Small intestine (tissue), 7 donors: ENCODE measurements around the gene PKD2L1. TPM values are rescaled to one million over a fixed set of nuclear protein-coding genes. Genes with fewer than 3 reads are reported as not detected.

Experiments
- DNase-seq, 2 donors: peaks; one replicate each; pipeline versions ENCODE4 v3.0.0 to v3.0.0-alpha.2; 2013
- FAIRE-seq: peaks from 2 replicates; lab custom pipeline; 2012; peaks lifted over from hg19 to GRCh38; lab: Jason Lieb, UNC
- H3K27ac ChIP-seq, 3 donors: one replicate each; pipeline ENCODE4 v1.5.1; 2013; ENCODE audit warnings: low read length in 2 of 3, mild to moderate bottlenecking in 2 of 3, control low read depth in 1 of 3, inconsistent platforms in 1 of 3, low read depth in 1 of 3, moderate library complexity in 1 of 3
- H3K27me3 ChIP-seq, 3 donors: one replicate each; pipeline ENCODE4 v1.6.1; 2013; ENCODE audit warnings: low read length in 3 of 3, inconsistent platforms in 1 of 3; ENCODE audit not compliant: control insufficient read depth in 3 of 3, insufficient read depth in 3 of 3
- H3K36me3 ChIP-seq, 3 donors: one replicate each; pipeline ENCODE4 v1.6.1; 2013; ENCODE audit warnings: low read length in 3 of 3, inconsistent platforms in 1 of 3, low read depth in 1 of 3, mild to moderate bottlenecking in 1 of 3, moderate library complexity in 1 of 3; ENCODE audit not compliant: control insufficient read depth in 3 of 3, insufficient read depth in 2 of 3
- H3K4me1 ChIP-seq, 3 donors: one replicate each; pipeline ENCODE4 v1.6.1; 2013; ENCODE audit warnings: low read length in 2 of 3, inconsistent platforms in 1 of 3, low read depth in 1 of 3, mild to moderate bottlenecking in 1 of 3, moderate library complexity in 1 of 3; ENCODE audit not compliant: control insufficient read depth in 3 of 3, insufficient read depth in 2 of 3
- H3K4me3 ChIP-seq, 3 donors: one replicate each; pipeline ENCODE4 v1.5.1; 2013; ENCODE audit warnings: low read length in 3 of 3, control low read depth in 1 of 3, inconsistent platforms in 1 of 3, low read depth in 1 of 3, mild to moderate bottlenecking in 1 of 3, moderate library complexity in 1 of 3
- H3K9me3 ChIP-seq, 2 donors: one replicate each; pipeline ENCODE4 v1.6.1; 2013; ENCODE audit warnings: low read depth in 1 of 2, low read length in 1 of 2; ENCODE audit not compliant: control insufficient read depth in 2 of 2, insufficient read depth in 1 of 2
- WGBS, 3 donors: extraction: QIAGEN DNeasy Blood & Tissue Kit; methylation state at CpG; one replicate each; pipeline ENCODE4 v1.1.7; 2013; 5-methylcytosine and 5-hydroxymethylcytosine counted together
- polyA plus RNA-seq, 4 donors: library from polyadenylated mRNA; stranded (reverse) in 3 of 4; unstranded in 1 of 4; fragments of 200-250 nt in 3 of 4; fragments of 120-200 nt in 1 of 4; gene quantifications; one replicate each; pipeline versions ENCODE4 v1.2.1 to v1.2.3, GENCODE V29; 2013
- donor health status: healthy with polysubstance abuse.
- donor health status: control.
- donor health status: control.
- donor health status: Bipolar disorder and iron deficiency.
- donor health status: healthy.

PKD2L1 gene
- polyA plus RNA-seq, 4 donors: 0.10 to 0.27 (median 0.19) TPM; not detected in 1

- FAIRE-seq: no peak
- 87 to 91% (median 87%) methylated on average over 3 of the region's 3 CpGs for WGBS, 3 donors
- H3K36me3 ChIP-seq: peaks cover 10 to 43% (median 17%) of the 10 kb centered on the region in 3 donors
Measured at GRCh38 chr10:100239851-100240250, 90.2 kb downstream of the PKD2L1 start.

DNA sequence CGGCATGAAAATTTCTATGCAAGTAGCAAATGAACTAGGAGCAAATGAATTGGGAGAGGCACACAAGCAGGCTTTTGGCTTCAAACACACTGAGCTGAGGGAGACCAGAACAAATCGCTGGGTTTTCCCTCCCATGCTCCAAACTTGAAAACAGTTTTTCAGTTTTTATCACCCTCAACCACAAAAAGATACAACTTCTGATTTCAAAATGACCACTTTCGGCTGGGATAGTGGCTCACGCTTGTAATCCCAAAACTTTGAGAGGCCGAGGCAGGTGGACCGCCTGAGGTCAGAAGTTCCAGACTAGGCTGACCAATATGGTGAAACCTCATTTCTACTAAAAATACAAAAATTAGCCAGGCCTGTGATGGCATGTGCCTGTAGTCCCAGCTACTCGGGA lies 91.6 kb downstream of the PKD2L1 start:
- H3K4me3 ChIP-seq: no peak overlapping the region
- H3K9me3 ChIP-seq: no peaks in the 10 kb centered on the region
- FAIRE-seq (no peak), DNase-seq (no peak)
- no peak overlapping the region for H3K27ac ChIP-seq
- 75 to 93% (median 85%) methylated on average over 7 of the region's 7 CpGs for WGBS, 3 donors
- H3K27me3 ChIP-seq: no peaks in the 10 kb centered on the region
- H3K4me1 ChIP-seq: no peaks in the 10 kb centered on the region
- peaks cover 6 to 34% (median 22%) of the 10 kb centered on the region in 3 donors for H3K36me3 ChIP-seq

More at GRCh38 chr10:100239851-100240250, 90.2 kb downstream of the PKD2L1 start:
- Histone ChIP-seq H3K27me3 (no peaks in the 10 kb centered on the region), H3K9me3 (no peaks in the 10 kb centered on the region), H3K27ac (no peak overlapping the region), H3K4me1 (no peaks in the 10 kb centered on the region), H3K4me3 (no peak overlapping the region)
- DNase-seq: no peak

Other genes with a start within 250 kb of the PKD2L1 start
- under 1 TPM in 1 of 4 donors, not detected in 3; 0.99 TPM for gene CPN1, start 248.4 kb downstream of the PKD2L1 start, polyA plus RNA-seq
- 10 to 100 TPM in 2 of 4 donors, 1 to 10 TPM in 2; 6.5 to 88.5 (median 19.0) TPM for gene ERLIN1, start 144.2 kb downstream of the PKD2L1 start, polyA plus RNA-seq
- 10 to 100 TPM; 11.9 to 18.3 (median 14.1) TPM for gene CHUK, start 100.6 kb downstream of the PKD2L1 start, polyA plus RNA-seq
- gene CWF19L1, start 62.6 kb downstream of the PKD2L1 start, polyA plus RNA-seq: 10 to 100 TPM; 10.5 to 22.3 (median 18.8) TPM
- gene BLOC1S2, start 43.5 kb downstream of the PKD2L1 start, polyA plus RNA-seq: 10 to 100 TPM; 33.3 to 47.6 (median 38.3) TPM
- gene SCD, start 17.0 kb upstream of the PKD2L1 start, polyA plus RNA-seq: 100 to 1,000 TPM in 1 of 4 donors, 10 to 100 TPM in 3; 14.8 to 144 (median 22.2) TPM
- gene WNT8B, start 132.8 kb upstream of the PKD2L1 start, polyA plus RNA-seq: under 1 TPM in 1 of 4 donors, not detected in 3; 0.10 TPM
- gene SEC31B, start 189.6 kb upstream of the PKD2L1 start, polyA plus RNA-seq: 10 to 100 TPM in 2 of 4 donors, 1 to 10 TPM in 2; 4.4 to 18.6 (median 10.3) TPM
- gene NDUFB8, start 199.6 kb upstream of the PKD2L1 start, polyA plus RNA-seq: 100 to 1,000 TPM; 186 to 484 (median 406) TPM
- 10 to 100 TPM in 1 of 4 donors, 1 to 10 TPM in 3; 4.2 to 30.5 (median 6.3) TPM for gene HIF1AN, start 205.7 kb upstream of the PKD2L1 start, polyA plus RNA-seq